HCT116 (cell line): ENCODE data around the gene SFXN4. TPM values are rescaled to one million over a fixed set of nuclear protein-coding genes. Genes with fewer than 3 reads are reported as not detected.

Experiments used
- ATAC-seq: fragments of 200-7000 bp; cut with Tn5 transposase; 2 replicates; pipeline ENCODE4 v1.9.1; 2020; ENCODE audit warnings: mild to moderate bottlenecking, moderate library complexity
- BruUV-seq: library from RNA; stranded (reverse); fragments of 400-500 nt; replicated peaks from 2 replicates; lab custom pipeline; 2021; lab: Mats Ljungman, UMichigan
- CTCF ChIA-PET: fragments of 300-600 bp; sonication (Branson Sonifier 250); formaldehyde crosslinking; loops from one replicate; lab custom pipeline; 2021; ENCODE audit warnings: antibody characterized with exemption; lab: Charles Lee
- POLR2A ChIA-PET: fragments of 300-600, 350-600 bp; sonication (Branson Sonifier 250); formaldehyde crosslinking; loops from one replicate; lab custom pipeline; 2021; ENCODE audit warnings: antibody characterized with exemption; lab: Charles Lee
- RAD21 ChIA-PET, 2 experiments: fragments of 300-600 bp; sonication (Branson Sonifier 250); formaldehyde crosslinking; loops; one replicate each; lab custom pipeline; 2023; ENCODE audit warnings: low total read pairs in 2 of 2; ENCODE audit not compliant: uncharacterized antibody in 2 of 2, unreplicated experiment in 2 of 2, low non-redundant PET in 1 of 2; lab: Charles Lee
- DNase-seq: peaks from one replicate; pipeline ENCODE4 v3.0.0-alpha.2; 2010; ENCODE audit warnings: low read depth, low spot score
- H2AFZ ChIP-seq: fragments of 200-600 bp; shearing (Covaris generic), sonication (generic); 2 replicates; pipeline ENCODE4 v1.6.1; 2017; ENCODE audit warnings: low read depth, mixed run types, mixed read lengths, antibody characterized with exemption, low read length; ENCODE audit not compliant: poor library complexity, severe bottlenecking
- H3K27ac ChIP-seq: 2 replicates; pipeline ENCODE4 v1.5.1; 2012; ENCODE audit warnings: low read depth, low read length
- H3K27me3 ChIP-seq: fragments of 200-600 bp; sonication (generic); 2 replicates; pipeline ENCODE4 v1.6.1; 2016; ENCODE audit warnings: mixed run types, low read length, mixed read lengths; ENCODE audit not compliant: insufficient read depth
- H3K36me3 ChIP-seq, 2 experiments: fragments of 200-500 bp in 1 of 2; fragments of 200-600 bp in 1 of 2; sonication (Bioruptor generic) in 1 of 2; sonication (generic) in 1 of 2; 2 replicates each; pipeline versions ENCODE4 v1.5.1 to v1.6.1; 2014 to 2016; ENCODE audit warnings: low read length in 2 of 2, inconsistent platforms in 1 of 2, mixed read lengths in 1 of 2, mixed run types in 1 of 2; ENCODE audit not compliant: insufficient read depth in 2 of 2, control insufficient read depth in 1 of 2
- H3K4me1 ChIP-seq, 2 experiments: fragments of 200-600 bp in 1 of 2; sonication (generic) in 1 of 2; 2 replicates each; pipeline versions ENCODE4 v1.5.1 to v1.6.1; 2012 to 2017; ENCODE audit warnings: low read length in 2 of 2, inconsistent platforms in 1 of 2, mild to moderate bottlenecking in 1 of 2, mixed read lengths in 1 of 2, mixed run types in 1 of 2, moderate library complexity in 1 of 2; ENCODE audit not compliant: insufficient read depth in 2 of 2, control insufficient read depth in 1 of 2
- H3K4me2 ChIP-seq: fragments of 200-600 bp; sonication (generic); 2 replicates; pipeline ENCODE4 v1.6.1; 2017; ENCODE audit warnings: mixed run types, low read length, mixed read lengths
- H3K4me3 ChIP-seq, 2 experiments: fragments of 200-600 bp in 1 of 2; sonication (generic) in 1 of 2; replicated peaks in 1 of 2; 2 replicates each; pipeline ENCODE4 v1.5.1; 2011 to 2016; ENCODE audit warnings: low read length in 2 of 2, control low read depth in 1 of 2, low read depth in 1 of 2, mild to moderate bottlenecking in 1 of 2, mixed read lengths in 1 of 2, mixed run types in 1 of 2
- H3K79me2 ChIP-seq: fragments of 200-600 bp; sonication (generic); 2 replicates; pipeline ENCODE4 v1.6.1; 2017; ENCODE audit warnings: mild to moderate bottlenecking, mixed run types, low read length, moderate library complexity, mixed read lengths; ENCODE audit not compliant: insufficient read depth
- H3K9ac ChIP-seq: fragments of 200-600 bp; sonication (generic); 2 replicates; pipeline ENCODE4 v1.6.1; 2016; ENCODE audit warnings: low read length, mixed read lengths
- H3K9me2 ChIP-seq: fragments of 200-600 bp; sonication (generic), shearing (Covaris generic); 2 replicates; pipeline ENCODE4 v1.6.1; 2017; ENCODE audit warnings: mixed run types, mild to moderate bottlenecking, moderate library complexity; ENCODE audit not compliant: insufficient read depth
- H3K9me3 ChIP-seq, 2 experiments: fragments of 200-500 bp in 1 of 2; fragments of 200-600 bp in 1 of 2; sonication (Bioruptor generic) in 1 of 2; sonication (generic) in 1 of 2; 2 replicates each; pipeline ENCODE4 v1.6.1; 2014 to 2017; ENCODE audit warnings: low read length in 2 of 2, mixed read lengths in 2 of 2, inconsistent platforms in 1 of 2, low read depth in 1 of 2, mild to moderate bottlenecking in 1 of 2, mixed run types in 1 of 2, moderate library complexity in 1 of 2; ENCODE audit not compliant: control insufficient read depth in 1 of 2, insufficient read depth in 1 of 2
- H4K20me1 ChIP-seq: fragments of 200-600 bp; sonication (generic), shearing (Covaris generic); 2 replicates; pipeline ENCODE4 v1.6.1; 2017; ENCODE audit warnings: mixed run types, mild to moderate bottlenecking, moderate library complexity; ENCODE audit not compliant: insufficient read depth
- ELF1 ChIP-seq: IDR thresholded peaks from 2 replicates; pipeline ENCODE4 v1.6.1; 2012; ENCODE audit warnings: low read depth, borderline replicate concordance
- EZH2phosphoT487 ChIP-seq: fragments of 200-600 bp; IDR thresholded peaks from 2 replicates; pipeline ENCODE4 v1.6.1; 2018; ENCODE audit warnings: antibody characterized with exemption, borderline replicate concordance
- JUND ChIP-seq: IDR thresholded peaks from 2 replicates; pipeline ENCODE4 v1.6.1; 2012
- SIN3A ChIP-seq: IDR thresholded peaks from 2 replicates; pipeline ENCODE4 v1.6.1; 2012; ENCODE audit warnings: low read depth
- SP1 ChIP-seq: IDR thresholded peaks from 2 replicates; pipeline ENCODE4 v1.6.1; 2012; ENCODE audit warnings: low read depth
- TCF7L2 ChIP-seq: IDR thresholded peaks from 2 replicates; pipeline ENCODE4 v1.7.0; 2011; ENCODE audit warnings: borderline replicate concordance, inconsistent platforms; ENCODE audit not compliant: insufficient read depth, insufficient read length; ENCODE audit errors: extremely low read depth
- YY1 ChIP-seq: IDR thresholded peaks from 2 replicates; pipeline ENCODE4 v1.6.1; 2011; ENCODE audit warnings: low read length, low read depth, moderate library complexity, mild to moderate bottlenecking; ENCODE audit not compliant: insufficient replicate concordance; ENCODE audit errors: extremely low read depth
- ZBTB33 ChIP-seq: IDR thresholded peaks from 2 replicates; pipeline ENCODE4 v1.6.1; 2011; ENCODE audit warnings: mild to moderate bottlenecking, low read length, moderate library complexity; ENCODE audit not compliant: insufficient replicate concordance; ENCODE audit errors: extremely low read depth
- ZFX ChIP-seq: fragments of 450-650 bp; IDR thresholded peaks from 2 replicates; pipeline ENCODE4 v1.6.1; 2017
- intact Hi-C: fragments of 100-400 bp; cut with micrococcal nuclease; formaldehyde crosslinking; loops from 2 replicates; pipeline ENCODE4 v1.10.0; 2022
- total RNA-seq: library from RNA; stranded (reverse); gene quantifications from one replicate; pipeline ENCODE4 v1.2.1, GENCODE V29; 2021; ENCODE audit not compliant: unreplicated experiment

Gene SFXN4
- total RNA-seq, 1 experiment from 2014 or later = 58.2 TPM

GRCh38 chr10:119159332-119159731, 6.2 kb downstream of the SFXN4 start:
- no peaks in the 10 kb centered on the region for H4K20me1 ChIP-seq
- H3K9me2 ChIP-seq = no peaks in the 10 kb centered on the region
- intact Hi-C loops = no loop called here
- no peak overlapping the region for H3K4me2 ChIP-seq
- H3K9me3 ChIP-seq = no peaks in the 10 kb centered on the region
- TF ChIP-seq EZH2phosphoT487 (no peak), YY1 (no peak), JUND (no peak), SIN3A (no peak), SP1 (no peak), ZBTB33 (no peak), ZFX (no peak), TCF7L2 (no peak), ELF1 (no peak)
- TF ChIP-seq, all 23 proteins: peak for 0
- Histone ChIP-seq H3K4me3 (no peak overlapping the region), H3K27ac (no peak overlapping the region), H3K36me3 (peaks cover 36 to 76% of the 10 kb centered on the region in 2 experiments), H3K9ac (no peak overlapping the region), H3K79me2 (peaks cover 17% of the 10 kb centered on the region), H3K4me1 (peaks cover 0 to 4% of the 10 kb centered on the region in 2 experiments; a peak in 3 of 4 replicates), H2AFZ (no peak overlapping the region), H3K27me3 (no peaks in the 10 kb centered on the region)
- ChIA-PET RAD21 (no interaction called here), POLR2A (no interaction called here), CTCF (no interaction called here)
- no peak for DNase-seq
- no peak for ATAC-seq
- BruUV-seq = no TSS peak
